Stomach (tissue), 4 donors: ENCODE results near the gene LSAMP.

ENCODE experiments used
- EP300 ChIP-seq: sonication (generic); formaldehyde crosslinking; IDR thresholded peaks from one replicate; pipeline ENCODE4 v1.6.1; 2017; ENCODE audit warnings: antibody characterized with exemption
- POLR2AphosphoS5 ChIP-seq, 3 donors: sonication (generic); formaldehyde crosslinking; IDR thresholded peaks; one replicate each; pipeline ENCODE4 v1.6.1; 2016; ENCODE audit warnings: antibody characterized with exemption in 3 of 3
- TF ChIP-seq, protein P1 (sequence below), 7 experiments: fragments of 450-650 bp in 4 of 7; fragments of 200-600 bp in 3 of 7; sonication (generic) in 3 of 7; IDR thresholded peaks; one replicate each; pipeline ENCODE4 v1.5.1; 2016 to 2019; ENCODE audit warnings: antibody characterized with exemption in 7 of 7, control low read depth in 2 of 7, mild to moderate bottlenecking in 1 of 7

DNA sequence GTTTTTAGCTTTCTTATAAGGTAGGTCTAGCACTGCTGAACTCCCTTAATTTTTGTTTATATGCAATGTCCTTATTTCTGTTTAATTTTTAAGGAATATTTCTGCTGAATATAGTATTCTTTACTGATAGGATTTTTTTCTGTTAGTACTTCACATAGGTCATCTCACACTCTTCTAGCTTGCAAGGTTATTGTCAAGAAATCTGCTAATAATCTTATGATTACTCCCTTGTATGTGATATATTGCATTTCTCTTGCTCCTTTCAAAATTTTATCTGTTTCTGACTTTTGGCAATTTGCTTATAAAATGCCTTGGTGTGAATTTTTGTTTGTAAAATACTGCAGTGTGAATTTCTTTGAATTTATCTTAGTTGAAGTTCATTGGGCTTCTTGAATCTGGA lies 523.6 kb downstream of the LSAMP start:
- no peak for TF ChIP-seq POLR2AphosphoS5 (IDR thresholded peaks at IDR 0.05)
- TF ChIP-seq, protein P1, sequence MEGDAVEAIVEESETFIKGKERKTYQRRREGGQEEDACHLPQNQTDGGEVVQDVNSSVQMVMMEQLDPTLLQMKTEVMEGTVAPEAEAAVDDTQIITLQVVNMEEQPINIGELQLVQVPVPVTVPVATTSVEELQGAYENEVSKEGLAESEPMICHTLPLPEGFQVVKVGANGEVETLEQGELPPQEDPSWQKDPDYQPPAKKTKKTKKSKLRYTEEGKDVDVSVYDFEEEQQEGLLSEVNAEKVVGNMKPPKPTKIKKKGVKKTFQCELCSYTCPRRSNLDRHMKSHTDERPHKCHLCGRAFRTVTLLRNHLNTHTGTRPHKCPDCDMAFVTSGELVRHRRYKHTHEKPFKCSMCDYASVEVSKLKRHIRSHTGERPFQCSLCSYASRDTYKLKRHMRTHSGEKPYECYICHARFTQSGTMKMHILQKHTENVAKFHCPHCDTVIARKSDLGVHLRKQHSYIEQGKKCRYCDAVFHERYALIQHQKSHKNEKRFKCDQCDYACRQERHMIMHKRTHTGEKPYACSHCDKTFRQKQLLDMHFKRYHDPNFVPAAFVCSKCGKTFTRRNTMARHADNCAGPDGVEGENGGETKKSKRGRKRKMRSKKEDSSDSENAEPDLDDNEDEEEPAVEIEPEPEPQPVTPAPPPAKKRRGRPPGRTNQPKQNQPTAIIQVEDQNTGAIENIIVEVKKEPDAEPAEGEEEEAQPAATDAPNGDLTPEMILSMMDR (IDR thresholded peaks at IDR 0.05) = no peak
- no peak for TF ChIP-seq EP300
